Stimulated activated CD4-positive, alpha-beta T cell treated with anti-CD3 and anti-CD28 coated beads, TNF-alpha, amount 100 ng/mL, for 24 hours (primary cell): ENCODE results near the gene CHIT1.

ENCODE experiments used
- DNase-seq, 3 experiments: peaks; one replicate each; pipeline ENCODE4 v3.0.0-alpha.2; 2020; ENCODE audit warnings: low read depth in 3 of 3

CHIT1 gene

DNA sequence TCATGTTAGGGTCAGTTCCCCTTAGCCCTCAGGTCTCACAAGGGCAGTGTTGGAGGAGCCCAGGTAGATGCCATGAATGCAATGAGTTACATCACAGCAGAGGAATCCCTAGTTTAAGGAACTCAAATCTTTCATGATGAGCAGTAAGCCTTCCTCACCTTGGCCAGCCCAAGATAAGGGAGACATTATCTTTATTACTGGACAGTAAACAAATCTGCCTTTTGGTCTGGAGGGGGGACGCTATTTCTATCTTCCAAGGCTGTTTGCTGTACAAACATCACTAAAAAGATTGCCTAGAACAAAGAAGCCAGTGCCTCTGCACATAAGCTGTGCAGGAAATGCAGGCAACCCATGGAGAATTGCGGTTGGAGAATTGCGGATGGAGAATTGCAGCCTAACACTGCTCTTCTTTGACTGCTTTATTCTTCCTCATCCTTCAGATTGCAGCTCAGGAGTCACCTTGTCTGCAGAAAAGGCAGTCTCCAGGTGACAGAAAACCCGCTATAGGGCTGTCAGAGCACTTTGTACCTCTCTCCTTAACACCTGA is 40.7 kb downstream of the CHIT1 start:
- DNase-seq = no peak

DNA sequence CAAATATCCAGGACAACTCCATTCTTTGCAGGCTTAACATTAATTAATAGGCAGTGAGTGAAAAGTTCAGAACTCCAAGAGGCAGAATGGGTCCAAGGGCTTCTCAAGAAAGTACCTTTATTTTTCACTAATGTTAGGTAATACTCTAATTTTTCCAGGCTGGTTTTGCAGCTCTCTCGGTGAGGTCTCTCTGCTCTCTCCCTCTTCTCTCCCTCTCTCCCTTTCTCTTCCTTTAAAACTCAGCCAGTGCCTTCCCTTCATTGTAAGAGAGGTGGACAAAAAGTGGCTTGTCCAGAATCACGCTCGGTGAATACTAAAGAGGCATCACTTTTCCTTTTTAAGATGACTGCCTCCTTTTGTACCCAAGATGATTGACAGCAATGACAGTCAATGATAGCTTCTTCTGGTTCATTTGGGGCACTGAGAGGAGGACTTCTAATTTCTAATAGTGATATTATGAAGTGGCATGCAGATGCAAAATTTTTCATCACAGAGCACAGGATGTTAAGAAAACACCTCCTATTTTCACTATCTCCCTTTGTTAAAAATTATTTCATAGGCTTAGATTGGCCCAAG is 41.7 kb downstream of the CHIT1 start:
- no peak for DNase-seq

DNA sequence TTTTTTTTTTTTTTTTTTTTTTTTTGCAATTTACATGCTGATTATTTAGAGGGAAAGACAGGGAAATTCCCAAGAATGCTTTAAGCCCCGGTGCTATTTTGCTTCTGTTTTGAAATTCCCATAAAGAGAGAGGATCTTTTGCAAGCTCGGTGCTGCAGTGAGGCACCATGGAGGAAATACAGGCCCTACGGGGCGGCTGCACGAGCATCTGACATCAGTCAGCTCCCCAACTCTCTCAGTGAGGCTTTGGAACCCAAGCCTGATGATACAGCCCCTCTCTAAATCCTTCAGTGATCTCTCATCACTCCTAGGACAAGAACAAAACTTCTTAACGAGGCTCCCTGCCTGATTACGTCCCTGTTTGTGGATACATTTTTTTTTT is 42.2 kb downstream of the CHIT1 start:
- DNase-seq = no peak

DNA sequence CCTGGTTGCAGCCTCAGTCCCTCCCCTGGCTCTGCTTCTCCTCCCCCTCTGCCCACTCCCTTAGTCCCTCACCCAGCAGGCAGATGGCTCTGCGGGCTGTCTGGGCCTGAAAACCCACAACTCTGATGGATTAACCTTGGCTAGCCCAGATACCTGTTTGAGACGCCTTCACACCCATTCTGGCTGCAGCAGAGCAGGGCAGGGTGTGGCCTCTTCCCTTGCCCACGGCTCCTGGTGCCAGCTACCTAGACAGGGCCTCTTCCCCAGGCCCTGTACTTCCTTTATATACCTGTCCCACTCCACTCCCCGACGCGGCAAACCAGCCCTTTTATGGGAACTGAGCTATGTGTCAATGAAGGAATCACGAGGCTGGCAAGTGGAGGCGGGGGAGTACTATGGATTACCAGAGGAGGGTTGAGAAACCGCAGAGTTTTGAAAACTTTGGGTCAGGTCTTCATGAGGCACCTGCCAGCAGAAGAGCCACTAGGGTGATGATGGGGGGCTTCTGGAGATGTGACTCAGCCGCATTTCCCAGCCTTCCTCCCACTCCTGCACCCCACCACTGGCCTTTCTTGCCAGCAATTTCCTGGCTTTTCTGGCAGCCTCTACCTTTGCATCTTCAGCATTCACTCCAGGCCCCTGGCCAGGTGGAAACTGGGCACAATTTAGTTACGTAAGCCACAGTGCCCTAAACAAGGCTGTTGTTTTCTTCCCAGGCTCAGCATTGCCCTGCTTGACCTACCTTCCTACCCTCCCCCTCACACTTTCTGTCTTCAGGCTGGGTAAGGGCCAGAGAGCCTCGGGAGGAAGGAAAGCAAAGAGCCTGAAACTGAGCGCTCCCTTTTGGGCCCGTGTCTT is 42.8 kb downstream of the CHIT1 start, which contains the start of gene CHI3L1:
Gene CHI3L1, minus strand, starts transcription at position 259 of the 858 bp plus-strand sequence. Its CDS starts 81 bp downstream, at position 178.
- no peak for DNase-seq

- no peak for DNase-seq
These were observed 43.4 kb downstream of the CHIT1 start for GRCh38 chr1:203186091-203186445.

- DNase-seq = no peak
These were observed 43.9 kb downstream of the CHIT1 start for GRCh38 chr1:203185585-203185984.

GRCh38 chr1:203185061-203185461 is 44.4 kb downstream of the CHIT1 start:
- no peak for DNase-seq

DNA sequence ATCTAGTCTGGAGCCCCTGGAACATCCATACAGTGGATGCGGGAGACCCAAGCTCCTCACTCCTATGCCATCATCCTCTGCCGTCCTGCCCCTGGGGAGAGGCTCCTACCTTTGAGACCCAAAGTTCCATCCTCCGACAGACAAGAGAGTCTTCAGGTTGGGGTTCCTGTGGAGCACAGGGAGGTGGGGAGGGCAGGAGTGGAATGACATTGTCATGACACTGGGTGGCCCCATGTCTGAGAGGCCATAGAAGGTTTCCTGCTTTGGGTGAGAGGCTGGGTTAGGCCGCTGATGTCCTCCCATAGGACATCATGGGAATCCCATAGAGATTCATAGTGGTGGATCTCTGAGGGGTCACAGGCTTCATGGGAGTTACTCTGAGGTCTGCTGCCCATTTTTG is 45.0 kb downstream of the CHIT1 start:
- no peak for DNase-seq

DNA sequence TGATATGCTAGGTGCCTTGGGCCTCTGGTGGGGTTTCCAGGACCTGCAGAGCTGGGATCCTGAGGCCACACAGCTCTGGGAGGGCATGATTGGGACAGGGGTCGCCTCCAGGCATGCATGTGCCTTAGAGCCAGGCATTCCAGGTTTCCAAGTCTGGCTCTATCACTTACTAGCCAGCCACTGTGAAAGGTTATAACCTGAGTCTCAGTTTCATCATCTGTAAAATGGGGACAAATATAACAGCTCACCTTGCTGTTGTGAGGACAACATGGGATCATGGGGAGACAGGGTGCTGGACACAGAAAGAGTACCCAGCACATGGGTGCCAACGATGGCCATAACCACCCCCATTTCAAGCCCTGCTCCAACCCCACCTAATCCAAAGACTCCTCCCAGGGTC is 45.6 kb downstream of the CHIT1 start:
- DNase-seq = no peak

DNA sequence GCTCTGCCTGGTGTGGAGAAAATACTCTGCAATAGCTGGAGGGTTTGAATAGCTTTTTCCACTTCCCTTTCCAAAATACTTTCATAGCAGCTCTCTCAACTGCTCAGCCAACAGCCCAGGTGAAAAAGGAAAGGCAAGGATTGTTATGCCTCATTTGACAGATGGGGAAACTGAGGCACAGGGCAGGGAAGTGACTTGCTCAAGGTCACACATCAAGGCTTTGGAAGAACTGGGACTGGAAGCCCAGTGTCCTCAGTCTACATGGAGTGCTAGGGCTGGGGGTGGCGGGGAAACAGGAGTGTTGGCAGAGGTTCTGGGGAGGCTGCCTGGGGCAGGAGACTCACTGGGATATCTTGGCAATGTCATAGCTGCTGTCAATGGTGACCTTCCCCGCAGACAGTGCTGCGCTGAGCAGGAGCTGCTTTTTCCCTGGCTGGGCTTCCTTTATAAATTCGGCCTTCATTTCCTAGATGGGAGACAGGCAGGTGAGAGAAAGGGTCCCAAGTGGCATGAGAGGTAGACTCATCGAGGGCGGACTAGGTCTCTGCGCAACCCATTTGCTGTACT is 47.0 kb downstream of the CHIT1 start:
- DNase-seq = no peak

GRCh38 chr1:203181586-203182386 is 47.7 kb downstream of the CHIT1 start:
- no peak for DNase-seq

DNA sequence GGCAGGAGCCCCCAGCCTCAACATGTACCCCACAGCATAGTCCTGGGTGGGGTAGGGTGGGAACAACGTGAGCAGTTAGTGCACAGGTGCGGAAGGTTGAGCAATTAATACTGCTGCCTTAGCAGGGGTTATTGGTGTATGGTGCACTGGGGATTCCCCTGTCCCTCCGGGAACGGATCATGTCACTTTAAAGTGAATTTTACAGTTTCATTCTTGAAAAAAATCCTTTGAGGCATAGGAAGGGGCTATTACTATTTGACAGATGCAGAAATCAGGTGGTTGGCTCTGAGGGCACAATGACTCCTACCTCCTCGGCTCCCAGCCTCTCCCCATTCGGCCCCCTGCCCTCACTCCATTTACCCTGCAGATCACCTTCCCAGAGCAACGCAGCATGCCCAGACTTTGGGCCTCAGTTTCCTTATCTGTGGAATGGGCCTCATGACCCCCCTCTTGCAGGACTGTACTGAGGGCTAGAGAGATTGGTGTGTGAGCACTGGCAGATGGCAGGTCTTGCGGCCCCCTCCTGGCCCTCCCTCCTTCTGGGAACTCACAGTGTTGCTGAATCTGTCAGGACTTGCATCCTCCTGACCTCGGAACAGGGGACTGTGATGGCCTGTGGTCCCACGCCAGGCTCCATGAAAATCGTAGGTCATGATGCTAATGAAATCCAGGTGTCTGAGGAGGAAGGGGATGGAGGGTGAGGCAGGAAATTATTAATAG is 48.7 kb downstream of the CHIT1 start:
- DNase-seq = no peak

GRCh38 chr1:203179667-203180005 is 49.8 kb downstream of the CHIT1 start:
- no peak for DNase-seq

DNA sequence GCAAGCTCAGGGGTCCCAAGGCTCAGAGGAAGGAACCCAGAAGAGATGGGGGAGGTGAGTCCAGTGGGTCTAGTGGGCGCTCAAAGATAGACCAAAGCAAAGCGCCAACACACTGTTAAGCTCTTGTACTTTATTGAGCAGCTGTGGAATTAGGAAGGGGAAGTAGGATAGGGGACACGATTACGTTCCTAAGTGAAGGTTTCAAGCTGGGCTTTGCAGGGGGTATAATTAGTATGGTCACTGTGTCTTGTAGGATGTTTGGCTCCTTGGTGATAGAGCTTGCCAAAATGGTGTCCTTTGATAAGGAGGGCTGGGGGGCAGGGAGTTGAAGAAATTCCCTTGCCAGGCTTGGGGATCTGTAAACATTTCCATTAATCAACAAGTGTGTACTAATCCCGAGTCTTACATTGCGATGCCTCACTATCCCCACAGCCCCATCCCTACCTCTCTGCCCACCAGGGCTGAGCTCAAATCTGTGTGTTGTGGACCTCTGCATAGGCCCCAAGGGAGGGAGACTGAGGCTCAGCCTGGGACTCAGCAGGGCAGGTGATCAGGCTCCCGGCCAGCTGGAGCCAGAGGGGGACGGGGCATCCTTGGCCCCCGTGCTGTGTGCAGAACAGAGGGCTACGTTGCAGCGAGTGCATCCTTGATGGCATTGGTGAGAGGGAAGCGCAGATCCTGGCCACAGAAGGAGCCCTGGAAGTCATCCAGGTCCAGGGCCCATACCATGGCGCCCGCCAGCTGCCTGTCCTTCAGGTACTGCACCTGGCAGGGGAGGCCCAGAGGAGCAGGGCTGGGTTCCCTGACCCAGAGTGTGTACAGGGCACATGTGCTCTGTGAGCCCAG is 50.4 kb downstream of the CHIT1 start:
- no peak for DNase-seq

- DNase-seq = no peak
These were observed 51.4 kb downstream of the CHIT1 start for GRCh38 chr1:203178083-203178482.

DNA sequence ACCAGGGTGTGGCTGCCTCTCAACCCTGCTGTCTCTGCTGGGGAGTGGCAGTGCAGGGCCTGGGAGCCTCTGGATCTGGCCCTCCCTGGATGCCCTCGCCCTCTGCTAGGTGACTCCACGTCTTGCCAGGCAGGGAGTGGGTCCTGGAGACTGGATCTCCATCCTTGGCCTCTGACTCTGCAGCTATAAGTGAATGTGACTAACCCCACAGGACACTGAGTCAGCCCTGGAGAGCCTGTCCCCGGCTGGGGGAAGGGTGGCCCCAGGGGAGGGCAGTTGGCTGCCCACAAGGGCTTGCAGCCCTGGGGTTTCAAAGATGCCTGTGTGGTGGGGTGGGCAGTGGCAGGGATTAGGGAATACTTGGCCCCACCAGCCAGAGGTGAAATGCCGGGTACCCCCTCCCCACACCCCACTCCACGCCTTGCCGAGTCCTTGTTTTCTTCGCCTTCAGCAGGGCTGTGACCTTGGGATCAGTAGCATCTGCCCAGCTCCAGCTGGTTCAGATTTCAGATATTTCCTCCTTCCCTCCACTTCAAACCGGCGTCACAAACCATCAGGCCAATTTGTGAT is 51.9 kb downstream of the CHIT1 start:
- DNase-seq = no peak

GRCh38 chr1:203177036-203177405 is 52.5 kb downstream of the CHIT1 start:
- no peak for DNase-seq

- no peak for DNase-seq
These were observed 53.0 kb downstream of the CHIT1 start for GRCh38 chr1:203176273-203177035.

DNA sequence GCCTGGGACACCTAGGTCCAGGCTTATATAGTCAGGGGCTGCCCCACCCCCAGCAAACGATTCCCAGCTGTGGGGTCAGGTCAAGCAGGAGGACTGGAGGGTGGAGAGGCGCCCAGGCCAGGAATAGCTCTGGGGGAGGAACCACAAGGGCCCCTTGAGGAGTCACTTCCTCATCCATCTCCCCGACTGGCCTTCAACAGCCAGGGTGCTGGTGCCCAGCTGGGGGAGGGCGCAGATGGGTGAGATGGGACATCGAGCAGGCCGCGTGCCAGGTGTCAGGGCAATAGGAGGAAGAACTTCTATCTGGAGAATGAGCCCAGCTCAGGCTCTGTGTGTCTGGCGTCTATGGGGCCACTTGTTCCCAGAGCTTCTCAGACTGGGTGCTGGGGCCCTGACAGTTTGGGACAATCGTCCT is 53.6 kb downstream of the CHIT1 start:
- no peak for DNase-seq
